ENCODE results near the gene TNFRSF11A.

DNA sequence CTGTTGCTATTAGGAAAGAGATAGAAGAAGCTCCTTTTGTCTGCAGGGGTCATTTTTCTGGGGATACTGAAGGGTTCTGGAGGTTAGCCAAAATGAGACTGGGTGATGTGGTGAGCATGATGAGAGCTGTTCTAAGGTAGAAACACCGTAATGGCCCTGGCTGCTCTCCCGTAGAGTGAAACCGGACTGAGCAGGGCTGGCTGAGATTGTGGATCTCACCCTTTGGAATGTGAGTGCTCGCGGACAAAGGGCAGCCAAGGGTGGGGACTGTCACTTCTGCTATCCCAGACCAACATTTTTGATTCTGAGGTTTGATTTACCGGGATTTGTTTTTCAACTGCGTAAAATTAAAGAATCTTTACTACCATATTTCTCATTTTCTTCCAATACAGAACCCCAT is 36.2 kb downstream of the TNFRSF11A start:
- TF ChIP-seq, protein P1, sequence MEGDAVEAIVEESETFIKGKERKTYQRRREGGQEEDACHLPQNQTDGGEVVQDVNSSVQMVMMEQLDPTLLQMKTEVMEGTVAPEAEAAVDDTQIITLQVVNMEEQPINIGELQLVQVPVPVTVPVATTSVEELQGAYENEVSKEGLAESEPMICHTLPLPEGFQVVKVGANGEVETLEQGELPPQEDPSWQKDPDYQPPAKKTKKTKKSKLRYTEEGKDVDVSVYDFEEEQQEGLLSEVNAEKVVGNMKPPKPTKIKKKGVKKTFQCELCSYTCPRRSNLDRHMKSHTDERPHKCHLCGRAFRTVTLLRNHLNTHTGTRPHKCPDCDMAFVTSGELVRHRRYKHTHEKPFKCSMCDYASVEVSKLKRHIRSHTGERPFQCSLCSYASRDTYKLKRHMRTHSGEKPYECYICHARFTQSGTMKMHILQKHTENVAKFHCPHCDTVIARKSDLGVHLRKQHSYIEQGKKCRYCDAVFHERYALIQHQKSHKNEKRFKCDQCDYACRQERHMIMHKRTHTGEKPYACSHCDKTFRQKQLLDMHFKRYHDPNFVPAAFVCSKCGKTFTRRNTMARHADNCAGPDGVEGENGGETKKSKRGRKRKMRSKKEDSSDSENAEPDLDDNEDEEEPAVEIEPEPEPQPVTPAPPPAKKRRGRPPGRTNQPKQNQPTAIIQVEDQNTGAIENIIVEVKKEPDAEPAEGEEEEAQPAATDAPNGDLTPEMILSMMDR (IDR thresholded peaks at IDR 0.05; ENCODE audit: poor library complexity, severe bottlenecking): no peak
- TF ChIP-seq RAD21 (conservative IDR thresholded peaks at IDR 0.05): no peak

Data from neural cell (in vitro differentiated cells).